GM12878 (cell line): ENCODE results near the gene REP15. TPM values are rescaled to one million over a fixed set of nuclear protein-coding genes. Genes with fewer than 3 reads are reported as not detected.

Experiments used
- ATAC-seq: fragments of 200-7000 bp; cut with Tn5 transposase; 3 replicates; pipeline ENCODE4 v1.9.1; 2020; ENCODE audit warnings: mild to moderate bottlenecking, moderate library complexity
- BruUV-seq: library from RNA; stranded (reverse); fragments of 400-500 nt; replicated peaks from 2 replicates; lab custom pipeline; 2021; lab: Mats Ljungman, UMichigan
- CTCF ChIA-PET: fragments of 300-600 bp; sonication (Branson Sonifier 250); formaldehyde crosslinking; extraction: SDS; loops from one replicate; lab custom pipeline; 2021; ENCODE audit warnings: inconsistent platforms; lab: Yijun Ruan, JAX
- POLR2A ChIA-PET: fragments of 350-600 bp; formaldehyde crosslinking; extraction: SDS; loops from one replicate; lab custom pipeline; 2021; ENCODE audit warnings: inconsistent platforms; lab: Charles Lee
- RAD21 ChIA-PET: fragments of 300-600 bp; sonication (Branson Sonifier 250); formaldehyde crosslinking; loops from one replicate; lab custom pipeline; 2023; ENCODE audit warnings: antibody characterized with exemption; ENCODE audit not compliant: unreplicated experiment; lab: Charles Lee
- SMC1A ChIA-PET: fragments of 300-600 bp; sonication (Branson Sonifier 250); formaldehyde crosslinking; loops from one replicate; lab custom pipeline; 2023; ENCODE audit not compliant: unreplicated experiment, uncharacterized antibody; lab: Charles Lee
- DNase-seq: peaks from one replicate; pipeline ENCODE4 v3.0.0-alpha.2; 2011; ENCODE audit warnings: low read depth, low spot score
- FAIRE-seq: peaks from 3 replicates; lab custom pipeline; 2011; peaks lifted over from hg19 to GRCh38; lab: Jason Lieb, UNC
- H2AFZ ChIP-seq: 2 replicates; pipeline ENCODE4 v1.6.0; 2011; ENCODE audit warnings: low read depth, low read length, control low read depth; ENCODE audit not compliant: control insufficient read depth
- H3K27ac ChIP-seq: 2 replicates; pipeline ENCODE4 v1.5.1; 2011; ENCODE audit warnings: control low read depth; ENCODE audit not compliant: control insufficient read depth, insufficient read depth
- H3K27me3 ChIP-seq, 2 experiments: replicated peaks in 1 of 2; 2 replicates each; pipeline versions ENCODE4 v1.6.0 to v1.6.1; 2011; ENCODE audit warnings: low read length in 1 of 2; ENCODE audit not compliant: control insufficient read depth in 2 of 2, insufficient read depth in 2 of 2
- H3K36me3 ChIP-seq, 2 experiments: 2 replicates each; pipeline ENCODE4 v1.5.1; 2011; ENCODE audit warnings: low read length in 1 of 2; ENCODE audit not compliant: control insufficient read depth in 2 of 2, insufficient read depth in 2 of 2
- H3K4me1 ChIP-seq: 2 replicates; pipeline ENCODE4 v1.6.1; 2011; ENCODE audit warnings: mild to moderate bottlenecking, low read length, moderate library complexity, mixed read lengths; ENCODE audit not compliant: control insufficient read depth, insufficient read depth
- H3K4me2 ChIP-seq: 2 replicates; pipeline ENCODE4 v1.6.0; 2011; ENCODE audit warnings: control low read depth; ENCODE audit not compliant: control insufficient read depth, insufficient read depth
- H3K4me3 ChIP-seq: fragments of 200-600 bp; sonication (generic); 2 replicates; pipeline ENCODE4 v1.5.1; 2016
- H3K79me2 ChIP-seq: 2 replicates; pipeline ENCODE4 v1.6.0; 2011; ENCODE audit warnings: low read length; ENCODE audit not compliant: control insufficient read depth, insufficient read depth
- H3K9ac ChIP-seq: 2 replicates; pipeline ENCODE4 v1.8.0; 2011; ENCODE audit warnings: low read length, control low read depth, mixed read lengths; ENCODE audit not compliant: control insufficient read depth, insufficient read depth
- H3K9me3 ChIP-seq: replicated peaks from 3 replicates; pipeline ENCODE4 v1.5.1; 2011; ENCODE audit warnings: mild to moderate bottlenecking, low read length; ENCODE audit not compliant: control insufficient read depth, insufficient read depth
- H4K20me1 ChIP-seq: 2 replicates; pipeline ENCODE4 v1.6.0; 2011; ENCODE audit not compliant: control insufficient read depth, insufficient read depth
- CTCF ChIP-seq, 3 experiments: IDR thresholded peaks in 2 of 3; conservative IDR thresholded peaks in 1 of 3; 2 replicates each; pipeline ENCODE4 v1.5.1; 2011; ENCODE audit warnings: low read depth in 3 of 3, low read length in 3 of 3, mild to moderate bottlenecking in 3 of 3, control low read depth in 2 of 3, moderate library complexity in 2 of 3, inconsistent platforms in 1 of 3, mixed read lengths in 1 of 3; ENCODE audit not compliant: control insufficient read depth in 2 of 3, insufficient read depth in 1 of 3; ENCODE audit errors: extremely low read depth in 1 of 3
- EED ChIP-seq: sonication (generic); IDR thresholded peaks from 2 replicates; pipeline ENCODE4 v1.6.1; 2016; ENCODE audit warnings: antibody characterized with exemption, low read depth
- FOXM1 ChIP-seq: IDR thresholded peaks from 2 replicates; pipeline ENCODE4 v1.6.1; 2012; ENCODE audit warnings: low read depth, mild to moderate bottlenecking, inconsistent platforms, low read length, moderate library complexity
- HCFC1 ChIP-seq: fragments of 150-350 bp; IDR thresholded peaks from 2 replicates; pipeline ENCODE4 v1.6.1; 2014; ENCODE audit warnings: low read length
- HDAC6 ChIP-seq: fragments of 200-600 bp; sonication (generic); IDR thresholded peaks from one replicate; pipeline ENCODE4 v1.8.0; 2017; ENCODE audit warnings: antibody characterized with exemption; ENCODE audit not compliant: unreplicated experiment
- LARP7 ChIP-seq: fragments of 450-650 bp; IDR thresholded peaks from 2 replicates; pipeline ENCODE4 v1.6.1; 2017; ENCODE audit warnings: mild to moderate bottlenecking
- MTA2 ChIP-seq: fragments of 450-650 bp; IDR thresholded peaks from 2 replicates; pipeline ENCODE4 v1.6.1; 2016; ENCODE audit warnings: low read depth, mild to moderate bottlenecking, moderate library complexity
- RAD21 ChIP-seq: IDR thresholded peaks from 2 replicates; pipeline ENCODE4 v1.6.1; 2011; ENCODE audit warnings: mild to moderate bottlenecking, low read depth, low read length, moderate library complexity; ENCODE audit not compliant: insufficient read depth
- SMC3 ChIP-seq: IDR thresholded peaks from 2 replicates; pipeline ENCODE4 v1.6.1; 2011; ENCODE audit warnings: low read length, improper control_type of control experiment, borderline replicate concordance
- ZNF207 ChIP-seq: fragments of 450-650 bp; IDR thresholded peaks from 2 replicates; pipeline ENCODE4 v1.6.1; 2014; ENCODE audit warnings: antibody characterized with exemption, mild to moderate bottlenecking, borderline replicate concordance
- ZNF24 ChIP-seq: fragments of 450-650 bp; IDR thresholded peaks from 2 replicates; pipeline ENCODE4 v1.6.1; 2017; ENCODE audit warnings: antibody characterized with exemption, mild to moderate bottlenecking
- WGBS: methylation state at CpG from one replicate; pipeline ENCODE4 v1.1.6; 2016; ENCODE audit warnings: low lambda C conversion rate; ENCODE audit not compliant: insufficient replicate concordance, insufficient coverage; ENCODE audit errors: missing lambda C conversion rate; 5-methylcytosine and 5-hydroxymethylcytosine counted together
- in situ Hi-C: fragments of 300-500 bp; cut with MboI; formaldehyde crosslinking; loops from 9 replicates; pipeline ENCODE4 v1.14.3; 2018; ENCODE audit warnings: mixed read lengths
- intact Hi-C: fragments of 100-400 bp; cut with micrococcal nuclease; formaldehyde crosslinking; loops from one replicate; pipeline ENCODE4 v1.14.2; 2022; ENCODE audit not compliant: unreplicated experiment
- polyA plus RNA-seq, 11 experiments: library from polyadenylated mRNA; depleted of rRNA in 4 of 11; unstranded in 6 of 11; stranded (reverse) in 5 of 11; fragments of >200 nt; fragmentation: Nextera tagmentation in 4 of 11; fragmentation: Illumina TruSeq in 1 of 11; extraction: Ambion mirVana in 4 of 11; extraction: Trizol in 1 of 11; gene quantifications; 1 replicate in 1 of 11; 2 replicates in 10 of 11; pipeline versions ENCODE4 v1.2.1 to v1.2.3, GENCODE V29; 2011 to 2016; ENCODE audit warnings: inconsistent platforms in 2 of 11, missing spikeins in 2 of 11, low read depth in 1 of 11
- total RNA-seq, 4 experiments: library from RNA; depleted of rRNA in 3 of 4; stranded (reverse); fragments of >200 nt in 3 of 4; fragmentation: Illumina TruSeq in 1 of 4; extraction: Trizol in 1 of 4; gene quantifications; 2 replicates each; pipeline versions ENCODE4 v1.2.1 to v1.2.3, GENCODE V29; 2013 to 2021

The REP15 gene
- total and polyA plus RNA-seq, 10 of the 15 experiments (the other 5 are each of a cell fraction or from before 2014, with no cell fraction given): not detected

GRCh38 chr12:27703720-27704452, 7.6 kb downstream of the REP15 start:
- ChIA-PET SMC1A (interaction anchor here (0.7 kb wide), 1 partner anchor 203 kb away, joined by 3 read pairs; no protein-coding TSS in a partner anchor), RAD21 (interaction anchor here (0.6 kb wide), 1 partner anchor 29 kb away, joined by 4 read pairs; no protein-coding TSS in a partner anchor), CTCF (interaction anchor here (0.7 to 2.1 kb wide), 13 partner anchors 20 to 554 kb away, joined by 3 to 6 read pairs (median 4); partner anchors contain the start of genes KLHL42 and MANSC4), POLR2A (interaction anchor here (0.6 kb wide), 1 partner anchor 10 kb away, joined by 3 read pairs; no protein-coding TSS in a partner anchor)
- no peaks in the 10 kb centered on the region for H3K9me3 ChIP-seq
- intact Hi-C loops: loop anchor here (1.0 to 5.0 kb wide), 3 partner anchors 172 to 372 kb away; partner anchors contain the start of gene BMAL2
- in situ Hi-C loops: no loop called here
- H3K9ac ChIP-seq: no peak overlapping the region
- no peaks in the 10 kb centered on the region for H4K20me1 ChIP-seq
- H3K4me1 ChIP-seq: no peaks in the 10 kb centered on the region
- H3K4me3 ChIP-seq: no peak overlapping the region
- TF ChIP-seq MTA2 (no peak), EED (no peak), FOXM1 (peak; percentile 22; the same call in 1 of the 2 replicates), ZNF24 (no peak), RAD21 (peak; percentile 88), HDAC6 (no peak), HCFC1 (no peak), CTCF (IDR thresholded peaks at IDR 0.05 in 2 of 3, conservative IDR thresholded peaks at IDR 0.05 in 1 of 3; ENCODE audit: control insufficient read depth in 2 of 3, extremely low read depth in 1 of 3, insufficient read depth in 1 of 3, low read depth in 3 of 3, low read length in 3 of 3) (peak; percentile 83 to 88 (median 88)), SMC3 (peak; percentile 55), ZNF207 (no peak), LARP7 (no peak)
- H3K27ac ChIP-seq: no peak overlapping the region
- no peaks in the 10 kb centered on the region for H3K27me3 ChIP-seq
- FAIRE-seq (peak; percentile 87), DNase-seq (peak; percentile 43), ATAC-seq (peak; percentile 99)
- H3K4me2 ChIP-seq: no peak overlapping the region
- H3K36me3 ChIP-seq: no peaks in the 10 kb centered on the region
- 6% methylated on average over 4 of the region's 4 CpGs for WGBS
- H3K79me2 ChIP-seq: no peaks in the 10 kb centered on the region
- H2AFZ ChIP-seq: no peak overlapping the region
- no TSS peak for BruUV-seq
